Measurements from ENCODE around the gene TMIGD1. TPM values are rescaled to one million over a fixed set of nuclear protein-coding genes. Genes with fewer than 3 reads are reported as not detected.
A peak's percentile ranks its signal among the peaks of the same experiment; 100 is the strongest.

TMIGD1 gene
- total and polyA plus RNA-seq, 2 experiments from 2014 or later = 2.5 to 3.2 TPM

- no peak for DNase-seq (ENCODE audit: low spot score)
- WGBS (ENCODE audit: low lambda C conversion rate, missing lambda C conversion rate) = 31% methylated on average over 17 of the region's 17 CpGs
- Histone ChIP-seq H3K9me2 (replicated peaks; ENCODE audit: insufficient read depth) (no peaks in the 10 kb centered on the region), H3K9me3 (ENCODE audit: low read depth) (no peaks in the 10 kb centered on the region), H3K4me1 (ENCODE audit: insufficient read depth) (peaks cover 13% of the 10 kb centered on the region), H3K36me3 (replicated peaks; ENCODE audit: insufficient read depth, low read depth) (no peaks in the 10 kb centered on the region), H3K79me2 (peaks cover 22% of the 10 kb centered on the region), H3K27ac (peak overlapping the region; percentile 69), H4K20me1 (ENCODE audit: insufficient read depth, poor library complexity, severe bottlenecking) (no peaks in the 10 kb centered on the region), H3K27me3 (no peaks in the 10 kb centered on the region), H3K4me3 (peak overlapping the region; percentile 96), H3K4me2 (peak overlapping the region; percentile 89), H2AFZ (peak overlapping the region; percentile 91)
- TF ChIP-seq CTCF (IDR thresholded peaks at IDR 0.05; ENCODE audit: poor library complexity) (no peak), EZH2phosphoT487 (IDR thresholded peaks at IDR 0.05; ENCODE audit: low read depth, severe bottlenecking, unreplicated experiment) (no peak), EZH2 (IDR thresholded peaks at IDR 0.05; ENCODE audit: borderline replicate concordance) (no peak)
Observed at GRCh38 chr17:30292286-30292858, 41.5 kb downstream of the TMIGD1 start.

GRCh38 chr17:30291543-30292285, 42.1 kb downstream of the TMIGD1 start, which contains the start of gene BLMH:
TSS of gene BLMH (minus strand) at chr17:30291944. CDS start at chr17:30291819, 125 bp downstream.
- DNase-seq (ENCODE audit: low spot score) = peak; percentile 90
- WGBS (ENCODE audit: low lambda C conversion rate, missing lambda C conversion rate) = under 1% methylated on average over 30 of the region's 89 CpGs

GRCh38 chr17:30290696-30291542, 42.9 kb downstream of the TMIGD1 start:
- Histone ChIP-seq H3K27ac (peak overlapping the region; percentile 64), H3K4me1 (ENCODE audit: insufficient read depth) (peaks cover 13% of the 10 kb centered on the region), H3K9me2 (replicated peaks; ENCODE audit: insufficient read depth) (no peaks in the 10 kb centered on the region), H3K27me3 (no peaks in the 10 kb centered on the region), H4K20me1 (ENCODE audit: insufficient read depth, poor library complexity, severe bottlenecking) (no peaks in the 10 kb centered on the region), H3K79me2 (peaks cover 22% of the 10 kb centered on the region), H3K36me3 (replicated peaks; ENCODE audit: insufficient read depth, low read depth) (no peaks in the 10 kb centered on the region), H3K4me3 (peak overlapping the region; percentile 96), H2AFZ (peak overlapping the region; percentile 91), H3K4me2 (peak overlapping the region; percentile 89), H3K9me3 (ENCODE audit: low read depth) (no peaks in the 10 kb centered on the region)
- TF ChIP-seq EZH2 (IDR thresholded peaks at IDR 0.05; ENCODE audit: borderline replicate concordance) = no peak
- no peak for TF ChIP-seq EZH2phosphoT487 (IDR thresholded peaks at IDR 0.05; ENCODE audit: low read depth, severe bottlenecking, unreplicated experiment)
- no peak for TF ChIP-seq CTCF (IDR thresholded peaks at IDR 0.05; ENCODE audit: poor library complexity)
- 6% methylated on average over 22 of the region's 22 CpGs for WGBS (ENCODE audit: low lambda C conversion rate, missing lambda C conversion rate)
- peak; percentile 60 for DNase-seq (ENCODE audit: low spot score)

More at GRCh38 chr17:30291543-30292285, 42.1 kb downstream of the TMIGD1 start, which contains the start of gene BLMH:
- Histone ChIP-seq H3K9me3 (ENCODE audit: low read depth) (no peaks in the 10 kb centered on the region), H3K79me2 (peaks cover 22% of the 10 kb centered on the region), H4K20me1 (ENCODE audit: insufficient read depth, poor library complexity, severe bottlenecking) (no peaks in the 10 kb centered on the region), H3K27me3 (no peaks in the 10 kb centered on the region), H3K27ac (peak within 1 kb of the TSS; percentile 69), H3K36me3 (replicated peaks; ENCODE audit: insufficient read depth, low read depth) (no peaks in the 10 kb centered on the region), H3K9me2 (replicated peaks; ENCODE audit: insufficient read depth) (no peaks in the 10 kb centered on the region), H3K4me2 (peak within 1 kb of the TSS; percentile 89), H3K4me1 (ENCODE audit: insufficient read depth) (peaks cover 13% of the 10 kb centered on the region), H3K4me3 (peak within 1 kb of the TSS; percentile 96), H2AFZ (peak within 1 kb of the TSS; percentile 91)
- no peak for TF ChIP-seq CTCF (IDR thresholded peaks at IDR 0.05; ENCODE audit: poor library complexity)
- no peak for TF ChIP-seq EZH2phosphoT487 (IDR thresholded peaks at IDR 0.05; ENCODE audit: low read depth, severe bottlenecking, unreplicated experiment)
- no peak for TF ChIP-seq EZH2 (IDR thresholded peaks at IDR 0.05; ENCODE audit: borderline replicate concordance)

Data from hepatocyte (in vitro differentiated cells).